ENCODE results near the gene OR6J1. TPM values are rescaled to one million over a fixed set of nuclear protein-coding genes. Genes with fewer than 3 reads are reported as not detected.
"Not testable (repeated sequence)": the region's sequence is repeated elsewhere in the genome, so short reads cannot be mapped to it uniquely, and the experiment has no call there.

The OR6J1 gene
- total RNA-seq, 1 donor from 2014 or later: not detected

GRCh38 chr14:22593189-22593588, 51.0 kb downstream of the OR6J1 start:
- TF ChIP-seq CTCF (IDR thresholded peaks at IDR 0.05; ENCODE audit: partially characterized antibody, unreplicated experiment): no peak
- H3K4me3 Mint-ChIP-seq (ENCODE audit: unreplicated experiment): no peak overlapping the region
- H3K4me1 Mint-ChIP-seq (ENCODE audit: low read depth, unreplicated experiment): peaks cover 1% of the 10 kb centered on the region
- no peak overlapping the region for H3K27ac Mint-ChIP-seq (ENCODE audit: unreplicated experiment)
- H3K9me3 Mint-ChIP-seq (ENCODE audit: unreplicated experiment): peaks cover 6% of the 10 kb centered on the region
- peaks cover 8% of the 10 kb centered on the region for H3K27me3 Mint-ChIP-seq (ENCODE audit: unreplicated experiment)
- DNase-seq: no peak
- H3K36me3 Mint-ChIP-seq (ENCODE audit: unreplicated experiment): no peaks in the 10 kb centered on the region

GRCh38 chr14:22589096-22589839, 54.9 kb downstream of the OR6J1 start, which contains the start of gene DAD1:
Gene DAD1 (minus strand): TSS chr14:22589224. CDS start chr14:22589157, 67 bp downstream.
- H3K36me3 Mint-ChIP-seq (ENCODE audit: unreplicated experiment): no peaks in the 10 kb centered on the region
- H3K4me1 Mint-ChIP-seq (ENCODE audit: low read depth, unreplicated experiment): peaks cover 2% of the 10 kb centered on the region
- peak within 1 kb of the TSS; percentile 98 for H3K27ac Mint-ChIP-seq (ENCODE audit: unreplicated experiment)
- H3K4me3 Mint-ChIP-seq (ENCODE audit: unreplicated experiment): peak within 1 kb of the TSS; percentile 94
- no peak for TF ChIP-seq CTCF (IDR thresholded peaks at IDR 0.05; ENCODE audit: partially characterized antibody, unreplicated experiment)
- peaks cover 6% of the 10 kb centered on the region for H3K9me3 Mint-ChIP-seq (ENCODE audit: unreplicated experiment)
- peak; percentile 98 for DNase-seq
- H3K27me3 Mint-ChIP-seq (ENCODE audit: unreplicated experiment): peaks cover 8% of the 10 kb centered on the region

DNA sequence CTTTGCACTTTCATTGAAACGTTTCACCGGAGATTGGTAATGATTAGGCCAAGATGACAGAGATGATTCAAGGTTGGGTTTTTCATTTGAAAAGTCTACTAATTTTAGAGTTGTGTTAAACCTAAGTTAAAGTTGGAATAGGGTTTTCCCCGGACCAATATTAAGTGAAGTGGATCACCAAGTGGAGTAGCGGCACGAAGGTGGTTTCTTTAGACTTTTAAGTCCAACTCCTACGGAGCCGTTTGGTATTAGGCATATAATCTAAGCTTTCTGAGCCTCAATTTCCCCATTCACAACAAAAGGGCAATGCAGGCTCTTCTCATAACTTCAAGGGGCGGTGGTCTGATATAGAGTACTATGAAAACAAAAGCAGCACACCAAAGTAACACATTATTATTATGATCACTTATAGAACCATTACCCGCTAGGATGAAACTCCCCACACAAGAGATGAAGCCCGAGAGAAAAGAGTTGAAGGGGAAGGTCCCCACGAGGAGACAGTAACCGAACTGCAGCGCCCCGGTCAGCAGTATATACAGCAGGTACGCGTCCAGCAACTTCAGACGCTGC, 55.5 kb downstream of the OR6J1 start:
- TF ChIP-seq CTCF (IDR thresholded peaks at IDR 0.05; ENCODE audit: partially characterized antibody, unreplicated experiment): no peak
- H3K4me1 Mint-ChIP-seq (ENCODE audit: low read depth, unreplicated experiment): peaks cover 2% of the 10 kb centered on the region
- peak overlapping the region; percentile 94 for H3K4me3 Mint-ChIP-seq (ENCODE audit: unreplicated experiment)
- H3K27me3 Mint-ChIP-seq (ENCODE audit: unreplicated experiment): peaks cover 8% of the 10 kb centered on the region
- DNase-seq: no peak
- no peaks in the 10 kb centered on the region for H3K36me3 Mint-ChIP-seq (ENCODE audit: unreplicated experiment)
- H3K27ac Mint-ChIP-seq (ENCODE audit: unreplicated experiment): peak overlapping the region; percentile 98
- H3K9me3 Mint-ChIP-seq (ENCODE audit: unreplicated experiment): peaks cover 6% of the 10 kb centered on the region

- H3K27ac Mint-ChIP-seq (ENCODE audit: unreplicated experiment); H3K27me3 Mint-ChIP-seq (ENCODE audit: unreplicated experiment); H3K9me3 Mint-ChIP-seq (ENCODE audit: unreplicated experiment); DNase-seq; H3K4me1 Mint-ChIP-seq (ENCODE audit: low read depth, unreplicated experiment); H3K36me3 Mint-ChIP-seq (ENCODE audit: unreplicated experiment): not testable (repeated sequence)
- peak overlapping the region; percentile 94 for H3K4me3 Mint-ChIP-seq (ENCODE audit: unreplicated experiment)
Measured at GRCh38 chr14:22587677-22588422, 56.3 kb downstream of the OR6J1 start.

- no peak for TF ChIP-seq CTCF (IDR thresholded peaks at IDR 0.05; ENCODE audit: partially characterized antibody, unreplicated experiment)
- H3K4me3 Mint-ChIP-seq (ENCODE audit: unreplicated experiment): peak overlapping the region; percentile 39
- DNase-seq: no peak
- H3K4me1 Mint-ChIP-seq (ENCODE audit: low read depth, unreplicated experiment): peaks cover 2% of the 10 kb centered on the region
- H3K27ac Mint-ChIP-seq (ENCODE audit: unreplicated experiment): peak overlapping the region; percentile 45
- no peaks in the 10 kb centered on the region for H3K36me3 Mint-ChIP-seq (ENCODE audit: unreplicated experiment)
- H3K9me3 Mint-ChIP-seq (ENCODE audit: unreplicated experiment): peaks cover 6% of the 10 kb centered on the region
- peaks cover 8% of the 10 kb centered on the region for H3K27me3 Mint-ChIP-seq (ENCODE audit: unreplicated experiment)
Measured at GRCh38 chr14:22587247-22587646, 56.9 kb downstream of the OR6J1 start.
